Endothelial cell of umbilical vein (primary cell): ENCODE data around the gene USP47.

ENCODE experiments used
- EZH2 ChIP-seq: IDR thresholded peaks from 2 replicates; pipeline ENCODE4 v1.6.1; 2012; ENCODE audit warnings: borderline replicate concordance, low read depth, mild to moderate bottlenecking, moderate library complexity, low read length, inconsistent platforms; ENCODE audit not compliant: severe bottlenecking
- TF ChIP-seq, protein P1 (sequence below), 2 donors: IDR thresholded peaks; 1 replicate in 1 of 2; 2 replicates in 1 of 2; pipeline ENCODE4 v1.5.1; 2011; ENCODE audit warnings: low read length in 2 of 2, mild to moderate bottlenecking in 2 of 2, moderate library complexity in 2 of 2, control low read depth in 1 of 2, inconsistent platforms in 1 of 2, low read depth in 1 of 2; ENCODE audit not compliant: insufficient read depth in 1 of 2; ENCODE audit errors: extremely low read depth in 1 of 2

DNA sequence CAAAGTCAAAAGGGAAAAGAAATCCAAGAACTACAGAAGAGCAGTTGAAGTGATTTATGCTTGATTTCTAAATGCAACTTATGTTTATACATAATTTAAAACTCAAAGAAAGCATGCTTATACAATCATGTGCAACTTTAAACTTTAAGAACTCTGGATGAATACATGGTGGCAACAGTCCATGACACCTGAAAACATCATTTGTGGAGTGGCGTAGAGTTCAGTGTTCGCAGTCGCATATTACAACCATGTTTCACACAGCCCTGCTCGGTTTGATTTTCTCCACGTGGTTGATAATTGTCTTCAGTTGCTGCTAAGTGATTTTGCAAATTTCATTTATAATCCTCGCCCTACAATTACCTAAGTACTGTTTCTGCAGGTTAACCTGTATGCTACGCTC, 121.3 kb downstream of the USP47 start:
- TF ChIP-seq, protein P1, sequence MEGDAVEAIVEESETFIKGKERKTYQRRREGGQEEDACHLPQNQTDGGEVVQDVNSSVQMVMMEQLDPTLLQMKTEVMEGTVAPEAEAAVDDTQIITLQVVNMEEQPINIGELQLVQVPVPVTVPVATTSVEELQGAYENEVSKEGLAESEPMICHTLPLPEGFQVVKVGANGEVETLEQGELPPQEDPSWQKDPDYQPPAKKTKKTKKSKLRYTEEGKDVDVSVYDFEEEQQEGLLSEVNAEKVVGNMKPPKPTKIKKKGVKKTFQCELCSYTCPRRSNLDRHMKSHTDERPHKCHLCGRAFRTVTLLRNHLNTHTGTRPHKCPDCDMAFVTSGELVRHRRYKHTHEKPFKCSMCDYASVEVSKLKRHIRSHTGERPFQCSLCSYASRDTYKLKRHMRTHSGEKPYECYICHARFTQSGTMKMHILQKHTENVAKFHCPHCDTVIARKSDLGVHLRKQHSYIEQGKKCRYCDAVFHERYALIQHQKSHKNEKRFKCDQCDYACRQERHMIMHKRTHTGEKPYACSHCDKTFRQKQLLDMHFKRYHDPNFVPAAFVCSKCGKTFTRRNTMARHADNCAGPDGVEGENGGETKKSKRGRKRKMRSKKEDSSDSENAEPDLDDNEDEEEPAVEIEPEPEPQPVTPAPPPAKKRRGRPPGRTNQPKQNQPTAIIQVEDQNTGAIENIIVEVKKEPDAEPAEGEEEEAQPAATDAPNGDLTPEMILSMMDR (IDR thresholded peaks at IDR 0.05; ENCODE audit: extremely low read depth in 1 of 2, insufficient read depth in 1 of 2, low read depth in 1 of 2, low read length in 2 of 2): no peak
- no peak for TF ChIP-seq EZH2
